Vagina (tissue), 2 donors: Measurements from ENCODE around the gene THRAP3.

Experiments
- POLR2A ChIP-seq, 2 donors: fragments of 450-650 bp; IDR thresholded peaks; one replicate each; pipeline ENCODE4 v1.6.1; 2017; ENCODE audit warnings: antibody characterized with exemption in 2 of 2, mild to moderate bottlenecking in 2 of 2, moderate library complexity in 2 of 2
- POLR2AphosphoS5 ChIP-seq, 2 donors: sonication (generic); formaldehyde crosslinking; IDR thresholded peaks; one replicate each; pipeline ENCODE4 v1.9.0; 2017; ENCODE audit warnings: antibody characterized with exemption in 2 of 2, mild to moderate bottlenecking in 2 of 2, low read depth in 1 of 2; ENCODE audit not compliant: insufficient read depth in 1 of 2
- TF ChIP-seq, protein P1 (sequence below), 3 experiments: fragments of 450-650 bp in 2 of 3; fragments of 200-600 bp in 1 of 3; sonication (generic) in 1 of 3; IDR thresholded peaks; one replicate each; pipeline ENCODE4 v1.5.1; 2017 to 2019; ENCODE audit warnings: antibody characterized with exemption in 3 of 3, mild to moderate bottlenecking in 2 of 3, moderate library complexity in 2 of 3

DNA sequence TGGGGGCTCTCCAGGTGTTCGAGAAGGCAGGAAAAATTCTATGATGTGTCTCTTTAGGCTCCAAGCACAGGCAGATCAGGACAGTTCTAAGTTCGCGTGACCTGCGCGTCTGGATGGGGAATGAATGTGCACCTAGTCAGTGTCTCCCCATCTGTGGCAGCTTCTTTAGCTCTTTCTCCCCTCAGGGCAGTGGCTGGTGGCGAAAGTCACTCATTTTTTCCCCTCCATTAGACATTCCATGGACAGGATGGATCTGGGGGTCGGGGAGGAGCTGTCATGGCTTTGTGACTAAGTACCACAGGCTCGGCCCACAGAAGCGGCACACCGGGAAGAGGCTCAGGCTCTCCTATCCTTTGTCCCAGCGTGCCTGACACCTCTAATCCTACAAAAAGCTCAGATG, 130.2 kb downstream of the THRAP3 start:
- TF ChIP-seq POLR2A (IDR thresholded peaks at IDR 0.05) (no peak), POLR2AphosphoS5 (IDR thresholded peaks at IDR 0.05; ENCODE audit: insufficient read depth in 1 of 2, low read depth in 1 of 2) (no peak)
- TF ChIP-seq, protein P1, sequence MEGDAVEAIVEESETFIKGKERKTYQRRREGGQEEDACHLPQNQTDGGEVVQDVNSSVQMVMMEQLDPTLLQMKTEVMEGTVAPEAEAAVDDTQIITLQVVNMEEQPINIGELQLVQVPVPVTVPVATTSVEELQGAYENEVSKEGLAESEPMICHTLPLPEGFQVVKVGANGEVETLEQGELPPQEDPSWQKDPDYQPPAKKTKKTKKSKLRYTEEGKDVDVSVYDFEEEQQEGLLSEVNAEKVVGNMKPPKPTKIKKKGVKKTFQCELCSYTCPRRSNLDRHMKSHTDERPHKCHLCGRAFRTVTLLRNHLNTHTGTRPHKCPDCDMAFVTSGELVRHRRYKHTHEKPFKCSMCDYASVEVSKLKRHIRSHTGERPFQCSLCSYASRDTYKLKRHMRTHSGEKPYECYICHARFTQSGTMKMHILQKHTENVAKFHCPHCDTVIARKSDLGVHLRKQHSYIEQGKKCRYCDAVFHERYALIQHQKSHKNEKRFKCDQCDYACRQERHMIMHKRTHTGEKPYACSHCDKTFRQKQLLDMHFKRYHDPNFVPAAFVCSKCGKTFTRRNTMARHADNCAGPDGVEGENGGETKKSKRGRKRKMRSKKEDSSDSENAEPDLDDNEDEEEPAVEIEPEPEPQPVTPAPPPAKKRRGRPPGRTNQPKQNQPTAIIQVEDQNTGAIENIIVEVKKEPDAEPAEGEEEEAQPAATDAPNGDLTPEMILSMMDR (IDR thresholded peaks at IDR 0.05), result no peak
